GM19438 (cell line): Measurements from ENCODE around the gene HDAC3.
"Not testable (repeated sequence)": the region's sequence is repeated elsewhere in the genome, so short reads cannot be mapped to it uniquely, and the experiment has no call there.

Source experiments
- ATAC-seq: cut with Tn5 transposase; IDR thresholded peaks from one replicate; pipeline ENCODE4 v1.9.1; 2021; ENCODE audit warnings: low read depth; ENCODE audit not compliant: unreplicated experiment

Gene HDAC3

GRCh38 chr5:141636106-141636412, 590 bp downstream of the HDAC3 start:
- no peak for ATAC-seq

GRCh38 chr5:141635646-141636045, 1.0 kb downstream of the HDAC3 start:
- ATAC-seq: no peak

GRCh38 chr5:141634720-141635119, 1.9 kb downstream of the HDAC3 start:
- ATAC-seq: no peak

- peak; percentile 47 for ATAC-seq
These were observed 2.6 kb downstream of the HDAC3 start for GRCh38 chr5:141633871-141634561.

- no peak for ATAC-seq
These were observed 4.0 kb downstream of the HDAC3 start for GRCh38 chr5:141632650-141633049.

GRCh38 chr5:141630570-141631140, 6.0 kb downstream of the HDAC3 start:
- ATAC-seq: no peak

GRCh38 chr5:141628175-141628788, 8.4 kb downstream of the HDAC3 start:
- no peak for ATAC-seq

- no peak for ATAC-seq
These were observed 13.0 kb downstream of the HDAC3 start for GRCh38 chr5:141623611-141624010.

- ATAC-seq: peak; percentile 47
These were observed 13.5 kb downstream of the HDAC3 start for GRCh38 chr5:141623186-141623585.

- ATAC-seq: peak; percentile 71
These were observed 17.7 kb downstream of the HDAC3 start, which contains the start of gene DIAPH1 for GRCh38 chr5:141618804-141619554. Gene DIAPH1 (minus strand): TSS chr5:141619000. CDS start chr5:141618914, 86 bp downstream.

GRCh38 chr5:141618030-141618803, 18.4 kb downstream of the HDAC3 start:
- ATAC-seq: peak; percentile 30

- no peak for ATAC-seq
These were observed 19.0 kb downstream of the HDAC3 start for GRCh38 chr5:141617682-141618029.

GRCh38 chr5:141617128-141617527, 19.5 kb downstream of the HDAC3 start:
- no peak for ATAC-seq

- no peak for ATAC-seq
These were observed 20.5 kb downstream of the HDAC3 start for GRCh38 chr5:141615991-141616720.

- ATAC-seq: no peak
These were observed 23.3 kb downstream of the HDAC3 start for GRCh38 chr5:141613344-141613743.

- ATAC-seq: no peak
These were observed 25.4 kb downstream of the HDAC3 start for GRCh38 chr5:141611289-141611688.

- ATAC-seq: not testable (repeated sequence)
These were observed 26.7 kb downstream of the HDAC3 start for GRCh38 chr5:141609921-141610320.

GRCh38 chr5:141609044-141609443, 27.6 kb downstream of the HDAC3 start:
- ATAC-seq: no peak

GRCh38 chr5:141608557-141608956, 28.1 kb downstream of the HDAC3 start:
- no peak for ATAC-seq

- ATAC-seq: no peak
These were observed 28.6 kb downstream of the HDAC3 start for GRCh38 chr5:141608046-141608445.
